Neutrophil (primary cell): ENCODE results near the gene TFDP2.

Experiments used
- H3K27ac ChIP-seq: fragments of 200-600 bp; sonication (generic); 2 replicates; pipeline ENCODE4 v1.5.1; 2016; ENCODE audit warnings: mild to moderate bottlenecking, moderate library complexity
- H3K27me3 ChIP-seq: fragments of 200-600 bp; sonication (generic); 2 replicates; pipeline ENCODE4 v1.6.0; 2016; ENCODE audit warnings: mild to moderate bottlenecking
- H3K36me3 ChIP-seq: fragments of 200-600 bp; sonication (generic); 2 replicates; pipeline ENCODE4 v1.5.1; 2017
- H3K4me1 ChIP-seq, 2 experiments: fragments of 200-600 bp in 1 of 2; sonication (generic) in 1 of 2; 1 replicate in 1 of 2; 2 replicates in 1 of 2; pipeline versions ENCODE4 v1.5.1 to v1.6.1; 2013 to 2016; ENCODE audit warnings: low read depth in 1 of 2, low read length in 1 of 2, mild to moderate bottlenecking in 1 of 2, moderate library complexity in 1 of 2; ENCODE audit not compliant: control insufficient read depth in 1 of 2, insufficient read depth in 1 of 2
- H3K4me3 ChIP-seq, 2 experiments: fragments of 200-600 bp in 1 of 2; sonication (generic) in 1 of 2; 1 replicate in 1 of 2; 2 replicates in 1 of 2; pipeline ENCODE4 v1.5.1; 2013 to 2016; ENCODE audit warnings: low read depth in 1 of 2, low read length in 1 of 2, mild to moderate bottlenecking in 1 of 2, moderate library complexity in 1 of 2
- H3K9me3 ChIP-seq: fragments of 200-600 bp; sonication (generic); 2 replicates; pipeline ENCODE4 v1.5.1; 2016
- TF ChIP-seq, protein P1 (sequence below): fragments of 200-600 bp; sonication (generic); IDR thresholded peaks from 2 replicates; pipeline ENCODE4 v1.5.1; 2016; ENCODE audit warnings: antibody characterized with exemption

TFDP2 gene

DNA sequence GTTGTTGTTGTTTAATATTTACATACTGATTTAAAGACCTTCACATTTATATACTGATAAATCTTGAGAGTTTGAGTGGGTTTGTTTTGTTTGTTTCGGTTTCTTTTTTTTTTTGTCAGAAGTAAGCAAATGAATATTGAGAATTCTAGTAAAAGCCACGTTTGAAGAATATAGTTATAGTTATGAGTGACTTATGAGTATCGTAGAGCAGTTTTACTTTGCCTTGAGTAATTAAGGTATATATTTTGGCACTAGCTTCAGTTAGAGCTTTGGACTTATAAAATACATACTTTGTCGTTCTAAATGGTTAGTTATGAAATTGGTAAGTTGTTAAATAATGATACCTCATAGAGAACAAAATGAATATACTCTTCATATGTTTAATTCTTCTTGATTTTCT, 245.1 kb downstream of the TFDP2 start:
- H3K4me3 ChIP-seq: no peak overlapping the region
- no peaks in the 10 kb centered on the region for H3K36me3 ChIP-seq
- no peaks in the 10 kb centered on the region for H3K4me1 ChIP-seq
- no peak overlapping the region for H3K27ac ChIP-seq
- TF ChIP-seq, protein P1, sequence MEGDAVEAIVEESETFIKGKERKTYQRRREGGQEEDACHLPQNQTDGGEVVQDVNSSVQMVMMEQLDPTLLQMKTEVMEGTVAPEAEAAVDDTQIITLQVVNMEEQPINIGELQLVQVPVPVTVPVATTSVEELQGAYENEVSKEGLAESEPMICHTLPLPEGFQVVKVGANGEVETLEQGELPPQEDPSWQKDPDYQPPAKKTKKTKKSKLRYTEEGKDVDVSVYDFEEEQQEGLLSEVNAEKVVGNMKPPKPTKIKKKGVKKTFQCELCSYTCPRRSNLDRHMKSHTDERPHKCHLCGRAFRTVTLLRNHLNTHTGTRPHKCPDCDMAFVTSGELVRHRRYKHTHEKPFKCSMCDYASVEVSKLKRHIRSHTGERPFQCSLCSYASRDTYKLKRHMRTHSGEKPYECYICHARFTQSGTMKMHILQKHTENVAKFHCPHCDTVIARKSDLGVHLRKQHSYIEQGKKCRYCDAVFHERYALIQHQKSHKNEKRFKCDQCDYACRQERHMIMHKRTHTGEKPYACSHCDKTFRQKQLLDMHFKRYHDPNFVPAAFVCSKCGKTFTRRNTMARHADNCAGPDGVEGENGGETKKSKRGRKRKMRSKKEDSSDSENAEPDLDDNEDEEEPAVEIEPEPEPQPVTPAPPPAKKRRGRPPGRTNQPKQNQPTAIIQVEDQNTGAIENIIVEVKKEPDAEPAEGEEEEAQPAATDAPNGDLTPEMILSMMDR: no peak
- H3K9me3 ChIP-seq: no peaks in the 10 kb centered on the region
- no peaks in the 10 kb centered on the region for H3K27me3 ChIP-seq

DNA sequence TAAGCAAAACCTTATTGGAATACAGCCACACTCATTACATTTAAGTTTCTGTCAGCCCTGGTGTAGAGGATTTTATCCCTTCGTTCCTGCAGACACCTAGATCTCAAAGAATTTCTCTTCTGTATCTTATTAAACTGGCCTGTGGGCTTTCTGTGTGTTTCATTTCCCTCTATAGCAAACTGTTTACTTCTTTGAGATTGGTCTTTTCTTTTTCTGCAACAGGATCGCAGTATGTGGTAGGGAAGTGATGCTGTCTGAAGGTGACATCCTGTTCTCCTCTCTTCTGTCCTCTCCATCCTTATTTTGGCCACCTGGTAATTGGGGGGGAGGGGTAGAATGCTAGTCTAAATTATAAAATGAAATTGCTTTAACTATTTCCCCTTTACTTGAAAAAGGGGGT, 247.4 kb downstream of the TFDP2 start:
- H3K36me3 ChIP-seq: no peaks in the 10 kb centered on the region
- no peak overlapping the region for H3K4me3 ChIP-seq
- no peak overlapping the region for H3K27ac ChIP-seq
- no peaks in the 10 kb centered on the region for H3K4me1 ChIP-seq
- no peaks in the 10 kb centered on the region for H3K27me3 ChIP-seq
- TF ChIP-seq, protein P1: no peak
- no peaks in the 10 kb centered on the region for H3K9me3 ChIP-seq

DNA sequence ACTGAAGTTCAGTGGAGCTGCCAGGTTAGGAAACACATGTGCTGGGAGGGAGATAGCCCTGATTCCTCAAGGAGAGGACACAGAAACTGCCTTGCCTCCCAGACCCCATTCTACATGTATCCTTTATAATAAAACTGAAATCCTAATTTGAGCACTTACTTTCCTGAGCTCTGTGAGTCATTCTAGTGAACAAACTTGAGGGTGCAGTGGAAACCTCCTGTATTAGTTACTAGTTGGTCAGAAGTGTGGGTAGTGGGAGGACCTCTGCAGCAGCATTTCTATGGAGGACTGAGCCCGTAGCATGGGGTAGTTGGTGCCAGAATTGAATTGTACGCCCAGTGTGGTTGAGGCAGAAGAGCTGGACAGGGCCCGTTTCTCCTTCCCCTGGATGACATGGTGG, 249.0 kb downstream of the TFDP2 start:
- Histone ChIP-seq H3K36me3 (no peaks in the 10 kb centered on the region), H3K27me3 (no peaks in the 10 kb centered on the region), H3K4me3 (no peak overlapping the region), H3K9me3 (no peaks in the 10 kb centered on the region), H3K4me1 (no peaks in the 10 kb centered on the region), H3K27ac (no peak overlapping the region)
- TF ChIP-seq, protein P1: no peak

DNA sequence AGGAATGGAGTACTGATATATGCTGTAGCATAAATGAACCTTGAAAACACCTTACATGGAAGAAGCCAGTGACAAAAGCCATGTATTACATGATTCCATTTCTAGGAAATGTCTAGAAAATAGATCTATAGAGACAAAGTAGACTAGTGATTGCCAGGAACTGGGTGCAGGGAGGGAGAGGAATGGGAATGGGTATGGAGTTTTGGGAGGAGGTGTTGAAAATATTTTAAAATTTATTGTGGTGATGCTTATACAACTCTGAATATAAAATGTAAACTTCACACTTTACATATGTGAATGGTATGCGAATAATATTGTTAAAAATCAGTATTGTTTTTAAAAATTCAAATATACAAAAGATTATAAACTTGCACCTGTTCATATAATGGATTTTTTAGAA, 250.4 kb downstream of the TFDP2 start:
- no peaks in the 10 kb centered on the region for H3K27me3 ChIP-seq

DNA sequence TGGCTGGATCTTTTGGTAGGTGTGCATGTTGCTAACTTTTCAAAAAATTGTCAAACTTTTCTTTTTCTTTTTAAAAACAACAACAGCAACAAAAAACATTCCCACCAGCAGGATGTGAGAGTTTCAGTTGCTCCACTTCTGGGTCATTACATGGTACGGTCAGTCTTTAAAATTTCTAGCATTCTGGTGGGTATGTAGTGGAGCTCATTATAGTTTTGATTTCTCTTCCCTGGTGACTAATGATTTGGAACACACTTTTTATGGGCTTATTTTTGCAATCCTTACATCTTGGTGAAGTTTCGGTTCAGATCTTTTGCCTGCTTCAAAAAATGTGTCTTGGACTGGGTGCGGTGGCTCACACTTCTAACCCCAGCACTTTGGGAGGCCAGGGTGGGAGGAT, 253.6 kb downstream of the TFDP2 start:
- Histone ChIP-seq H3K4me3 (no peak overlapping the region), H3K9me3 (no peaks in the 10 kb centered on the region), H3K27ac (no peak overlapping the region), H3K36me3 (no peaks in the 10 kb centered on the region), H3K4me1 (no peaks in the 10 kb centered on the region), H3K27me3 (no peaks in the 10 kb centered on the region)
- TF ChIP-seq, protein P1: no peak

More for the DNA sequence above, 250.4 kb downstream of the TFDP2 start:
- no peaks in the 10 kb centered on the region for H3K36me3 ChIP-seq
- no peak overlapping the region for H3K27ac ChIP-seq
- no peaks in the 10 kb centered on the region for H3K4me1 ChIP-seq
- TF ChIP-seq, protein P1: no peak
- H3K9me3 ChIP-seq: no peaks in the 10 kb centered on the region
- H3K4me3 ChIP-seq: no peak overlapping the region
